Measurements from ENCODE around the gene OPCML. TPM values are rescaled to one million over a fixed set of nuclear protein-coding genes. Genes with fewer than 3 reads are reported as not detected.

The OPCML gene
- total and polyA plus RNA-seq, 2 experiments from 2014 or later, result 0.21 to 0.51 TPM

DNA sequence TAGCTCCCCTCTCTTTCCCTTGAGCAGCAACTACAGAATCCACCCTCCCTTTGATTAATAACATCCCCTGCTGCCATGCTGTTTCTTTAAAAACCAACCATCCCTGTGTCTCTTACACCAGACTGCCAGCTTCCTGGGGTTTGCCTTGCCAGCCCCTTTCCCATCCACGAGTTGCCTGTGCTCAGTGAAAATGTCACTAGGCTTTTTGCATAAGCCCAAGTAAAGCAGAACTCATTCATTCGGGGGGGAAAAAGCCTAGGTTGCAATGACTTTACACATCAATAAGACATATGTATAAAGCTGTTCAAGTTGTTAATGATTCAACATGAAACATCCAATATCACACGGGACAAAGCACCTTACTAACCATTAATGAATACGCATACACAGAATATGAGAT lies 398.7 kb downstream of the OPCML start:
- H3K27ac ChIP-seq, result no peak overlapping the region
- H3K9me3 ChIP-seq (ENCODE audit: low read depth), result no peaks in the 10 kb centered on the region
- H3K4me1 ChIP-seq (ENCODE audit: low read depth), result peaks cover 20% of the 10 kb centered on the region
- H3K36me3 ChIP-seq, result no peaks in the 10 kb centered on the region
- DNase-seq (ENCODE audit: low read depth in 1 of 2, low spot score in 1 of 2), result no peak
- TF ChIP-seq CTCF (IDR thresholded peaks at IDR 0.05; ENCODE audit: low read depth, low read length), result no peak
- no peaks in the 10 kb centered on the region for H3K27me3 ChIP-seq
- H3K4me3 ChIP-seq, result no peak overlapping the region

DNA sequence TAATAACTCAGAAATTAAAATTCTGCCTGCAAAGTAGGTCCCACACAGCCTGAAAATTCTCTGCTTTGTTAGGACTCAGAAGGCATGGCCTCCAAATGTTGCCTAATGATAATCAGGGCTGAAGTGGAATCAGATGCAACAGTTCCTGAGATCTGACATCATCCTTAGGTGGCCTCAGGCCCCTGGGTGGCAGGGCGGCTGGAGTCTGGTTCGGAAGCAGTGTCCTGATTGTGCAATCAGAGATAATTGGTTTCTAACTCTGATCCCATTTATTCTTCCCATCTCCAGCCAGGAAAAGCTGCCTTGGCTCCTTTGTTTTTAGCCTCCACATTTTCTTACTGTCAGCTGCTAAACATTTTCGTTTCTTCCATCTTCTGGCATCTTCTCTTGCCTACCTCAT lies 399.3 kb downstream of the OPCML start:
- Histone ChIP-seq H3K4me1 (ENCODE audit: low read depth) (peaks cover 20% of the 10 kb centered on the region), H3K9me3 (ENCODE audit: low read depth) (no peaks in the 10 kb centered on the region), H3K27me3 (no peaks in the 10 kb centered on the region), H3K4me3 (no peak overlapping the region), H3K27ac (no peak overlapping the region), H3K36me3 (no peaks in the 10 kb centered on the region)
- DNase-seq (ENCODE audit: low read depth in 1 of 2, low spot score in 1 of 2), result no peak
- no peak for TF ChIP-seq CTCF (IDR thresholded peaks at IDR 0.05; ENCODE audit: low read depth, low read length)

- no peaks in the 10 kb centered on the region for H3K4me1 ChIP-seq (ENCODE audit: low read depth)
- DNase-seq (ENCODE audit: low read depth in 1 of 2, low spot score in 1 of 2), result no peak
- no peak overlapping the region for H3K27ac ChIP-seq
- no peak overlapping the region for H3K4me3 ChIP-seq
- H3K36me3 ChIP-seq, result no peaks in the 10 kb centered on the region
- no peak for TF ChIP-seq CTCF (IDR thresholded peaks at IDR 0.05; ENCODE audit: low read depth, low read length)
- no peaks in the 10 kb centered on the region for H3K9me3 ChIP-seq (ENCODE audit: low read depth)
- H3K27me3 ChIP-seq, result no peaks in the 10 kb centered on the region
These were observed 404.6 kb downstream of the OPCML start for GRCh38 chr11:133127741-133128140.

GRCh38 chr11:133123796-133124195 lies 408.5 kb downstream of the OPCML start:
- H3K36me3 ChIP-seq, result no peaks in the 10 kb centered on the region
- no peak overlapping the region for H3K4me3 ChIP-seq
- H3K27ac ChIP-seq, result no peak overlapping the region
- TF ChIP-seq CTCF (IDR thresholded peaks at IDR 0.05; ENCODE audit: low read depth, low read length), result no peak
- H3K27me3 ChIP-seq, result no peaks in the 10 kb centered on the region
- DNase-seq (ENCODE audit: low read depth in 1 of 2, low spot score in 1 of 2), result no peak
- H3K9me3 ChIP-seq (ENCODE audit: low read depth), result no peaks in the 10 kb centered on the region
- no peaks in the 10 kb centered on the region for H3K4me1 ChIP-seq (ENCODE audit: low read depth)

- Histone ChIP-seq H3K27me3 (no peaks in the 10 kb centered on the region), H3K27ac (no peak overlapping the region), H3K4me3 (no peak overlapping the region), H3K9me3 (ENCODE audit: low read depth) (no peaks in the 10 kb centered on the region), H3K4me1 (ENCODE audit: low read depth) (no peaks in the 10 kb centered on the region), H3K36me3 (no peaks in the 10 kb centered on the region)
- no peak for TF ChIP-seq CTCF (IDR thresholded peaks at IDR 0.05; ENCODE audit: low read depth, low read length)
- no peak for DNase-seq (ENCODE audit: low read depth in 1 of 2, low spot score in 1 of 2)
These were observed 408.9 kb downstream of the OPCML start for GRCh38 chr11:133123366-133123765.

GRCh38 chr11:133122256-133122655 lies 410.0 kb downstream of the OPCML start:
- H3K27me3 ChIP-seq, result no peaks in the 10 kb centered on the region
- no peak overlapping the region for H3K27ac ChIP-seq
- no peak for DNase-seq (ENCODE audit: low read depth in 1 of 2, low spot score in 1 of 2)
- no peaks in the 10 kb centered on the region for H3K9me3 ChIP-seq (ENCODE audit: low read depth)
- H3K4me3 ChIP-seq, result no peak overlapping the region
- H3K4me1 ChIP-seq (ENCODE audit: low read depth), result no peaks in the 10 kb centered on the region
- no peak for TF ChIP-seq CTCF (IDR thresholded peaks at IDR 0.05; ENCODE audit: low read depth, low read length)
- H3K36me3 ChIP-seq, result no peaks in the 10 kb centered on the region

Measured in cardiac muscle cell (in vitro differentiated cells and primary cell).